Activated CD4-positive, alpha-beta T cell treated with anti-CD3 and anti-CD28 coated beads, Interleukin-10, Interleukin-2, amounts not matched to agents 100 ng/mL and 50 ng/mL, durations not matched to agents 16 hours and 8 hours (primary cell): ENCODE measurements around the gene FUCA1.
A peak's percentile ranks its signal among the peaks of the same experiment; 100 is the strongest.
"Not testable (repeated sequence)": the region's sequence is repeated elsewhere in the genome, so short reads cannot be mapped to it uniquely, and the experiment has no call there.

ENCODE experiments used
- DNase-seq: peaks from one replicate; pipeline ENCODE4 v3.0.0-alpha.2; 2020

Gene FUCA1

GRCh38 chr1:23867895-23868556, at the start of gene FUCA1:
Gene FUCA1 (minus strand): TSS chr1:23868290. CDS start chr1:23868286, 4 bp downstream.
- DNase-seq = peak; percentile 95

- peak; percentile 71 for DNase-seq
Measured at GRCh38 chr1:23916209-23917131, 48.4 kb upstream of the FUCA1 start.

GRCh38 chr1:23915466-23915865, 47.4 kb upstream of the FUCA1 start:
- DNase-seq = no peak

GRCh38 chr1:23914921-23915320, 46.8 kb upstream of the FUCA1 start:
- no peak for DNase-seq

- DNase-seq = peak; percentile 28
Measured at GRCh38 chr1:23913212-23913880, 45.3 kb upstream of the FUCA1 start, which contains the start of gene CNR2. Gene CNR2 (minus strand): TSS chr1:23913362. CDS start chr1:23875617, 37,745 bp downstream.

GRCh38 chr1:23911921-23912320, 43.8 kb upstream of the FUCA1 start:
- no peak for DNase-seq

- DNase-seq = peak; percentile 20
Measured at GRCh38 chr1:23910553-23911246, 42.6 kb upstream of the FUCA1 start.

- DNase-seq = no peak
Measured at GRCh38 chr1:23910144-23910543, 42.1 kb upstream of the FUCA1 start.

GRCh38 chr1:23909412-23909811, 41.3 kb upstream of the FUCA1 start:
- DNase-seq = no peak

- peak; percentile 28 for DNase-seq
Measured at GRCh38 chr1:23908453-23909341, 40.6 kb upstream of the FUCA1 start.

- no peak for DNase-seq
Measured at GRCh38 chr1:23906731-23907130, 38.6 kb upstream of the FUCA1 start.

GRCh38 chr1:23905461-23906025, 37.5 kb upstream of the FUCA1 start:
- DNase-seq = no peak

GRCh38 chr1:23904748-23905357, 36.8 kb upstream of the FUCA1 start:
- peak; percentile 89 for DNase-seq

GRCh38 chr1:23903754-23904153, 35.7 kb upstream of the FUCA1 start:
- DNase-seq = no peak

GRCh38 chr1:23902321-23903278, 34.5 kb upstream of the FUCA1 start:
- DNase-seq = no peak

GRCh38 chr1:23900017-23900416, 31.9 kb upstream of the FUCA1 start:
- DNase-seq = not testable (repeated sequence)

- DNase-seq = peak; percentile 79
Measured at GRCh38 chr1:23899070-23899469, 31.0 kb upstream of the FUCA1 start.

- DNase-seq = no peak
Measured at GRCh38 chr1:23897083-23897482, 29.0 kb upstream of the FUCA1 start.

GRCh38 chr1:23896491-23896890, 28.4 kb upstream of the FUCA1 start:
- DNase-seq = no peak

- DNase-seq = no peak
Measured at GRCh38 chr1:23895993-23896392, 27.9 kb upstream of the FUCA1 start.
